Ectodermal cell (in vitro differentiated cells): ENCODE measurements around the gene HAND1.

ENCODE experiments used
- H3K27ac ChIP-seq: 2 replicates; pipeline ENCODE4 v1.7.0; 2013; ENCODE audit warnings: mild to moderate bottlenecking, low read depth, low read length; ENCODE audit not compliant: insufficient read depth, poor library complexity, severe bottlenecking
- H3K27me3 ChIP-seq: 2 replicates; pipeline ENCODE4 v1.7.0; 2013; ENCODE audit warnings: mild to moderate bottlenecking, low read length; ENCODE audit not compliant: insufficient read depth, control insufficient read depth, poor library complexity, severe bottlenecking
- H3K36me3 ChIP-seq: one replicate; pipeline ENCODE4 v1.7.0; 2013; ENCODE audit warnings: low read length; ENCODE audit not compliant: control insufficient read depth, insufficient read depth
- H3K4me1 ChIP-seq: one replicate; pipeline ENCODE4 v1.7.0; 2013; ENCODE audit warnings: low read length; ENCODE audit not compliant: control insufficient read depth, insufficient read depth
- H3K4me3 ChIP-seq: 2 replicates; pipeline ENCODE4 v1.7.0; 2013; ENCODE audit warnings: low read depth, low read length, control low read depth; ENCODE audit not compliant: insufficient read depth
- H3K9me3 ChIP-seq: 2 replicates; pipeline ENCODE4 v1.7.0; 2013; ENCODE audit warnings: mild to moderate bottlenecking, low read length, moderate library complexity; ENCODE audit not compliant: control insufficient read depth
- WGBS, 2 experiments: methylation state at CpG; one replicate each; pipeline ENCODE4 v1.1.7; 2013; ENCODE audit warnings: missing lambda C conversion rate in 2 of 2; 5-methylcytosine and 5-hydroxymethylcytosine counted together

HAND1 gene

GRCh38 chr5:154472871-154473580 is 5.0 kb downstream of the HAND1 start:
- Histone ChIP-seq H3K36me3 (no peaks in the 10 kb centered on the region), H3K4me1 (peaks cover 25% of the 10 kb centered on the region), H3K27me3 (peaks cover 98% of the 10 kb centered on the region), H3K4me3 (no peak overlapping the region), H3K9me3 (no peaks in the 10 kb centered on the region), H3K27ac (no peak overlapping the region)
- 2% methylated on average over 34 to 35 of the region's 35 CpGs for WGBS, 2 experiments

GRCh38 chr5:154470947-154471870 is 6.8 kb downstream of the HAND1 start:
- Histone ChIP-seq H3K27me3 (peaks cover 93% of the 10 kb centered on the region), H3K27ac (no peak overlapping the region), H3K9me3 (no peaks in the 10 kb centered on the region), H3K36me3 (no peaks in the 10 kb centered on the region), H3K4me3 (no peak overlapping the region), H3K4me1 (peaks cover 13% of the 10 kb centered on the region)
- WGBS, 2 experiments: 15 to 18% methylated on average over 8 to 11 of the region's 11 CpGs

- Histone ChIP-seq H3K4me3 (no peak overlapping the region), H3K36me3 (no peaks in the 10 kb centered on the region), H3K4me1 (peaks cover 6% of the 10 kb centered on the region), H3K27me3 (peaks cover 88% of the 10 kb centered on the region), H3K27ac (no peak overlapping the region), H3K9me3 (no peaks in the 10 kb centered on the region)
- WGBS, 2 experiments: 44 to 60% methylated on average over 2 of the region's 2 CpGs
Observed at GRCh38 chr5:154470137-154470536, 7.9 kb downstream of the HAND1 start.

- no peak overlapping the region for H3K27ac ChIP-seq
- H3K27me3 ChIP-seq: peaks cover 68% of the 10 kb centered on the region
- H3K4me1 ChIP-seq: no peaks in the 10 kb centered on the region
- 33 to 38% methylated on average over 18 of the region's 18 CpGs for WGBS, 2 experiments
- H3K36me3 ChIP-seq: no peaks in the 10 kb centered on the region
- H3K9me3 ChIP-seq: no peaks in the 10 kb centered on the region
- H3K4me3 ChIP-seq: no peak overlapping the region
Observed at GRCh38 chr5:154467655-154468354, 10.2 kb downstream of the HAND1 start.

GRCh38 chr5:154466671-154467070 is 11.4 kb downstream of the HAND1 start:
- H3K4me1 ChIP-seq: no peaks in the 10 kb centered on the region
- H3K27ac ChIP-seq: no peak overlapping the region
- peaks cover 57% of the 10 kb centered on the region for H3K27me3 ChIP-seq
- H3K36me3 ChIP-seq: no peaks in the 10 kb centered on the region
- 80 to 84% methylated on average over 5 of the region's 5 CpGs for WGBS, 2 experiments
- H3K4me3 ChIP-seq: no peak overlapping the region
- no peaks in the 10 kb centered on the region for H3K9me3 ChIP-seq

- Histone ChIP-seq H3K9me3 (no peaks in the 10 kb centered on the region), H3K4me3 (no peak overlapping the region), H3K27ac (no peak overlapping the region), H3K27me3 (peaks cover 52% of the 10 kb centered on the region), H3K4me1 (no peaks in the 10 kb centered on the region), H3K36me3 (no peaks in the 10 kb centered on the region)
- WGBS, 2 experiments: 80 to 82% methylated on average over 5 of the region's 5 CpGs
Observed at GRCh38 chr5:154466147-154466546, 11.9 kb downstream of the HAND1 start.

- Histone ChIP-seq H3K36me3 (no peaks in the 10 kb centered on the region), H3K27ac (no peak overlapping the region), H3K4me1 (no peaks in the 10 kb centered on the region), H3K4me3 (no peak overlapping the region), H3K27me3 (peaks cover 42% of the 10 kb centered on the region), H3K9me3 (no peaks in the 10 kb centered on the region)
- 85 to 89% methylated on average over 5 to 6 of the region's 6 CpGs for WGBS, 2 experiments
Observed at GRCh38 chr5:154465169-154465568, 12.9 kb downstream of the HAND1 start.

- Histone ChIP-seq H3K27me3 (peaks cover 34% of the 10 kb centered on the region), H3K36me3 (no peaks in the 10 kb centered on the region), H3K9me3 (no peaks in the 10 kb centered on the region), H3K27ac (no peak overlapping the region), H3K4me3 (no peak overlapping the region), H3K4me1 (no peaks in the 10 kb centered on the region)
- 80 to 81% methylated on average over 1 of the region's 1 CpG for WGBS, 2 experiments
Observed at GRCh38 chr5:154464438-154464837, 13.6 kb downstream of the HAND1 start.

GRCh38 chr5:154461531-154461930 is 16.5 kb downstream of the HAND1 start:
- no peak overlapping the region for H3K4me3 ChIP-seq
- no peaks in the 10 kb centered on the region for H3K4me1 ChIP-seq
- no peak overlapping the region for H3K27ac ChIP-seq
- peaks cover 13% of the 10 kb centered on the region for H3K27me3 ChIP-seq
- peaks cover 2% of the 10 kb centered on the region for H3K36me3 ChIP-seq
- WGBS, 2 experiments: 51 to 60% methylated on average over 6 of the region's 6 CpGs
- no peaks in the 10 kb centered on the region for H3K9me3 ChIP-seq

- H3K27ac ChIP-seq: no peak overlapping the region
- H3K36me3 ChIP-seq: peaks cover 7% of the 10 kb centered on the region
- WGBS, 2 experiments: 91 to 98% methylated on average over 4 of the region's 4 CpGs
- no peaks in the 10 kb centered on the region for H3K4me1 ChIP-seq
- H3K9me3 ChIP-seq: no peaks in the 10 kb centered on the region
- H3K27me3 ChIP-seq: peaks cover 3% of the 10 kb centered on the region
- H3K4me3 ChIP-seq: no peak overlapping the region
Observed at GRCh38 chr5:154460172-154460571, 17.9 kb downstream of the HAND1 start.
